K562 (cell line): Measurements from ENCODE around the gene CFAP298. TPM values are rescaled to one million over a fixed set of nuclear protein-coding genes. Genes with fewer than 3 reads are reported as not detected.

ENCODE experiments used
- ATAC-seq: fragments of 200-7000 bp; cut with Tn5 transposase; 3 replicates; pipeline ENCODE4 v1.9.1; 2020; ENCODE audit warnings: moderate library complexity
- BruUV-seq: library from RNA; stranded (reverse); fragments of 400-500 nt; replicated peaks from 2 replicates; lab custom pipeline; 2021; lab: Mats Ljungman, UMichigan
- CTCF ChIA-PET: fragments of 300-600 bp; formaldehyde crosslinking; extraction: SDS; loops from one replicate; lab custom pipeline; 2021; ENCODE audit warnings: low intra/inter-chr PET ratio; lab: Yijun Ruan, JAX
- POLR2A ChIA-PET: fragments of 300-600, 350-650 bp; sonication (Branson Sonifier 250); formaldehyde crosslinking; extraction: SDS; loops from one replicate; lab custom pipeline; 2021; ENCODE audit warnings: antibody characterized with exemption, inconsistent platforms; lab: Yijun Ruan, JAX
- DNase-seq, 4 experiments: peaks; one replicate each; pipeline versions ENCODE4 v3.0.0 to v3.0.0-alpha.2; 2011 to 2018; ENCODE audit warnings: low spot score in 3 of 4, mixed read lengths in 3 of 4; ENCODE audit errors: extremely low read depth in 1 of 4
- FAIRE-seq: peaks from 2 replicates; lab custom pipeline; 2011; peaks lifted over from hg19 to GRCh38; lab: Jason Lieb, UNC
- H2AFZ ChIP-seq: 2 replicates; pipeline ENCODE4 v1.6.0; 2011; ENCODE audit warnings: low read depth, low read length, control low read depth, inconsistent platforms
- H3K27ac ChIP-seq: fragments of 200-600 bp; 3 replicates; pipeline ENCODE4 v1.8.0; 2011; ENCODE audit warnings: low read depth, mild to moderate bottlenecking, control low read depth, inconsistent platforms, low read length, moderate library complexity, mixed read lengths; ENCODE audit errors: extremely low read depth
- H3K27me3 ChIP-seq, 2 experiments: fragments of 300-600 bp in 1 of 2; 2 replicates in 1 of 2; 3 replicates in 1 of 2; pipeline versions ENCODE4 v1.6.0 to v1.8.0; 2011; ENCODE audit warnings: inconsistent platforms in 2 of 2, low read length in 2 of 2, mild to moderate bottlenecking in 1 of 2, mixed read lengths in 1 of 2, moderate library complexity in 1 of 2; ENCODE audit not compliant: control insufficient read depth in 2 of 2, insufficient read depth in 2 of 2
- H3K36me3 ChIP-seq: fragments of 300-600 bp; 3 replicates; pipeline ENCODE4 v1.8.0; 2011; ENCODE audit warnings: mild to moderate bottlenecking, low read length, inconsistent platforms; ENCODE audit not compliant: control insufficient read depth, insufficient read depth
- H3K4me1 ChIP-seq, 2 experiments: fragments of 200-600 bp in 1 of 2; replicated peaks in 1 of 2; 2 replicates in 1 of 2; 3 replicates in 1 of 2; pipeline versions ENCODE4 v1.5.1 to v1.8.0; 2011; ENCODE audit warnings: inconsistent platforms in 2 of 2, low read length in 2 of 2, mild to moderate bottlenecking in 1 of 2, mixed read lengths in 1 of 2, moderate library complexity in 1 of 2; ENCODE audit not compliant: control insufficient read depth in 2 of 2, insufficient read depth in 2 of 2
- H3K4me2 ChIP-seq: 2 replicates; pipeline ENCODE4 v1.6.1; 2011; ENCODE audit warnings: low read length, control low read depth, inconsistent platforms, mixed read lengths; ENCODE audit not compliant: insufficient read depth
- H3K4me3 ChIP-seq: fragments of 200-600 bp; sonication (generic), shearing (Covaris generic); 2 replicates; pipeline ENCODE4 v1.5.1; 2016; ENCODE audit warnings: control low read depth, inconsistent platforms
- H3K79me2 ChIP-seq: fragments of 200-600 bp; 3 replicates; pipeline ENCODE4 v1.8.0; 2011; ENCODE audit warnings: low read length, inconsistent platforms; ENCODE audit not compliant: control insufficient read depth, insufficient read depth
- H3K9ac ChIP-seq, 2 experiments: 2 replicates each; pipeline versions ENCODE4 v1.6.0 to v1.6.1; 2011; ENCODE audit warnings: low read depth in 2 of 2, low read length in 2 of 2, control low read depth in 1 of 2, inconsistent platforms in 1 of 2, mild to moderate bottlenecking in 1 of 2, mixed read lengths in 1 of 2; ENCODE audit not compliant: insufficient read depth in 1 of 2
- H3K9me1 ChIP-seq: one replicate; pipeline ENCODE4 v1.6.0; 2011; ENCODE audit warnings: inconsistent platforms, mild to moderate bottlenecking, low read length, moderate library complexity; ENCODE audit not compliant: control insufficient read depth, insufficient read depth
- H3K9me3 ChIP-seq: replicated peaks from 2 replicates; pipeline ENCODE4 v1.5.1; 2011; ENCODE audit warnings: low read depth, low read length, inconsistent platforms; ENCODE audit not compliant: control insufficient read depth, insufficient read depth
- H4K20me1 ChIP-seq: replicated peaks from 2 replicates; pipeline ENCODE4 v1.6.1; 2011; ENCODE audit warnings: low read length, inconsistent platforms, mixed read lengths; ENCODE audit not compliant: control insufficient read depth, insufficient read depth
- BMI1 ChIP-seq: fragments of 150-350 bp; IDR thresholded peaks from 2 replicates; pipeline ENCODE4 v1.6.1; 2014; ENCODE audit warnings: low read length
- CAMTA2 ChIP-seq: fragments of 250-450 bp; sonication (Bioruptor Pico); conservative IDR thresholded peaks from 2 replicates; pipeline ENCODE4 v1.5.1; 2022
- EP400 ChIP-seq: fragments of 450-650 bp; IDR thresholded peaks from 2 replicates; pipeline ENCODE4 v1.6.1; 2017; ENCODE audit warnings: antibody characterized with exemption, mild to moderate bottlenecking, moderate library complexity
- ETV5 ChIP-seq: sonication (generic); formaldehyde crosslinking; IDR thresholded peaks from 2 replicates; pipeline ENCODE4 v1.4.0; 2020; ENCODE audit warnings: low read depth, mild to moderate bottlenecking, missing genetic modification reagents
- ETV6 ChIP-seq, 3 experiments: fragments of 150-350 bp in 1 of 3; sonication (generic) in 1 of 3; formaldehyde crosslinking in 1 of 3; IDR thresholded peaks; 2 replicates each; pipeline versions ENCODE4 v1.6.1 to v1.8.0; 2014 to 2022; ENCODE audit warnings: borderline replicate concordance in 2 of 3, low read depth in 2 of 3, antibody characterized with exemption in 1 of 3, low read length in 1 of 3, mild to moderate bottlenecking in 1 of 3, missing genetic modification reagents in 1 of 3
- GTF2F1 ChIP-seq: IDR thresholded peaks from 2 replicates; pipeline ENCODE4 v1.6.1; 2011; ENCODE audit warnings: low read depth, low read length, improper control_type of control experiment
- HDAC3 ChIP-seq: fragments of 450-650 bp; IDR thresholded peaks from 2 replicates; pipeline ENCODE4 v1.6.1; 2018; ENCODE audit warnings: borderline replicate concordance, mild to moderate bottlenecking, moderate library complexity; ENCODE audit not compliant: partially characterized antibody
- KHSRP ChIP-seq: fragments of 450-650 bp; IDR thresholded peaks from 2 replicates; pipeline ENCODE4 v1.6.1; 2017
- MXD1 ChIP-seq: fragments of 250-450 bp; sonication (Bioruptor Pico); IDR thresholded peaks from 2 replicates; pipeline ENCODE4 v1.8.0; 2021; ENCODE audit warnings: borderline replicate concordance, mild to moderate bottlenecking, moderate library complexity; ENCODE audit not compliant: poor library complexity, severe bottlenecking
- MYBL2 ChIP-seq, 2 experiments: fragments of 450-650 bp in 1 of 2; sonication (generic) in 1 of 2; formaldehyde crosslinking in 1 of 2; IDR thresholded peaks; 2 replicates each; pipeline versions ENCODE4 v1.6.1 to v1.8.1; 2017 to 2022; ENCODE audit warnings: borderline replicate concordance in 1 of 2, inconsistent platforms in 1 of 2, low read depth in 1 of 2, mild to moderate bottlenecking in 1 of 2, missing genetic modification reagents in 1 of 2, moderate library complexity in 1 of 2
- NELFE ChIP-seq: IDR thresholded peaks from 2 replicates; pipeline ENCODE4 v1.6.1; 2011; ENCODE audit warnings: mild to moderate bottlenecking; ENCODE audit not compliant: insufficient read depth, insufficient read length
- PCBP1 ChIP-seq: fragments of 200-400 bp; formaldehyde crosslinking; IDR thresholded peaks from 2 replicates; pipeline ENCODE4 v1.6.1; 2018; ENCODE audit warnings: mild to moderate bottlenecking, low read depth, low read length; ENCODE audit not compliant: poor library complexity, severe bottlenecking
- RBM17 ChIP-seq: fragments of 200-400 bp; formaldehyde crosslinking; IDR thresholded peaks from 2 replicates; pipeline ENCODE4 v1.6.1; 2017; ENCODE audit warnings: low read depth, mild to moderate bottlenecking, low read length, borderline replicate concordance
- SIN3A ChIP-seq, 2 experiments: fragments of 150-350 bp in 1 of 2; IDR thresholded peaks; 2 replicates each; pipeline ENCODE4 v1.6.1; 2011 to 2016; ENCODE audit warnings: borderline replicate concordance in 2 of 2, low read depth in 2 of 2, low read length in 2 of 2, mild to moderate bottlenecking in 2 of 2, moderate library complexity in 2 of 2; ENCODE audit not compliant: control insufficient read depth in 1 of 2
- SMARCE1 ChIP-seq: fragments of 450-650 bp; IDR thresholded peaks from 2 replicates; pipeline ENCODE4 v1.7.1; 2016; ENCODE audit warnings: mild to moderate bottlenecking
- STAT5B ChIP-seq: fragments of 250-450 bp; sonication (Bioruptor Pico); IDR thresholded peaks from 2 replicates; pipeline ENCODE4 v1.8.0; 2021; ENCODE audit warnings: mild to moderate bottlenecking, inconsistent platforms
- TEAD2 ChIP-seq: fragments of 450-650 bp; IDR thresholded peaks from 2 replicates; pipeline ENCODE4 v1.6.1; 2016; ENCODE audit warnings: missing genetic modification characterization, control low read depth, missing compliant biosample characterization
- U2AF2 ChIP-seq: fragments of 200-400 bp; formaldehyde crosslinking; optimal IDR thresholded peaks from 2 replicates; pipeline ENCODE3; 2017; ENCODE audit warnings: low read depth, mild to moderate bottlenecking, low read length
- ZBTB7A ChIP-seq: IDR thresholded peaks from 2 replicates; pipeline ENCODE4 v1.6.1; 2011; ENCODE audit warnings: low read depth, mild to moderate bottlenecking, low read length, moderate library complexity, borderline replicate concordance; ENCODE audit not compliant: control insufficient read depth
- ZNF140 ChIP-seq: fragments of 250-450 bp; sonication (Bioruptor Pico); IDR thresholded peaks from 2 replicates; pipeline ENCODE4 v1.8.0; 2021; ENCODE audit warnings: moderate library complexity, mild to moderate bottlenecking, inconsistent platforms
- ZNF41 ChIP-seq: fragments of 250-450 bp; sonication (Bioruptor Pico); conservative IDR thresholded peaks from 2 replicates; pipeline ENCODE4 v1.4.0; 2020; ENCODE audit warnings: mild to moderate bottlenecking
- WGBS: fragments of 100-300 bp; shearing (Covaris generic); methylation state at CpG from one replicate; pipeline ENCODE4 v1.1.6; 2016; ENCODE audit warnings: low coverage, mixed read lengths; ENCODE audit not compliant: insufficient coverage; ENCODE audit errors: missing lambda C conversion rate; 5-methylcytosine and 5-hydroxymethylcytosine counted together
- in situ Hi-C: fragments of 300-500 bp; cut with MboI; formaldehyde crosslinking; loops from 4 replicates; pipeline ENCODE4 v1.15.0; 2018; ENCODE audit warnings: inconsistent platforms, mixed read lengths
- intact Hi-C: fragments of 100-400 bp; cut with micrococcal nuclease; formaldehyde crosslinking; loops from 2 replicates; pipeline ENCODE4 v1.14.2; 2022
- polyA plus RNA-seq, 8 experiments: library from polyadenylated mRNA; depleted of rRNA in 4 of 8; stranded (reverse) in 5 of 8; unstranded in 3 of 8; fragments of >200 nt; fragmentation: Nextera tagmentation in 2 of 8; fragmentation: Illumina TruSeq in 1 of 8; extraction: Ambion mirVana in 2 of 8; extraction: Trizol in 1 of 8; gene quantifications; 2 replicates each; pipeline versions ENCODE4 v1.2.1 to v1.2.3, GENCODE V29; 2011 to 2014; ENCODE audit warnings: inconsistent platforms in 1 of 8, missing spikeins in 1 of 8
- total RNA-seq, 7 experiments: library from RNA; depleted of rRNA in 6 of 7; stranded (reverse); fragments of >200 nt in 6 of 7; fragmentation: Illumina TruSeq in 2 of 7; extraction: Trizol in 2 of 7; gene quantifications; 2 replicates each; pipeline versions ENCODE4 v1.2.1 to v1.2.3, GENCODE V29; 2011 to 2021; ENCODE audit warnings: low replicate concordance in 1 of 7
- TF ChIP-seq, protein P1 (sequence below): sonication (generic); formaldehyde crosslinking; IDR thresholded peaks from 2 replicates; pipeline ENCODE4 v1.8.0; 2022; ENCODE audit warnings: missing genetic modification reagents, mild to moderate bottlenecking, borderline replicate concordance

CFAP298 gene
- total and polyA plus RNA-seq, 9 of the 15 experiments (the other 6 are each of a cell fraction or from before 2014, with no cell fraction given) = 31.4 to 178 (median 89.7) TPM

DNA sequence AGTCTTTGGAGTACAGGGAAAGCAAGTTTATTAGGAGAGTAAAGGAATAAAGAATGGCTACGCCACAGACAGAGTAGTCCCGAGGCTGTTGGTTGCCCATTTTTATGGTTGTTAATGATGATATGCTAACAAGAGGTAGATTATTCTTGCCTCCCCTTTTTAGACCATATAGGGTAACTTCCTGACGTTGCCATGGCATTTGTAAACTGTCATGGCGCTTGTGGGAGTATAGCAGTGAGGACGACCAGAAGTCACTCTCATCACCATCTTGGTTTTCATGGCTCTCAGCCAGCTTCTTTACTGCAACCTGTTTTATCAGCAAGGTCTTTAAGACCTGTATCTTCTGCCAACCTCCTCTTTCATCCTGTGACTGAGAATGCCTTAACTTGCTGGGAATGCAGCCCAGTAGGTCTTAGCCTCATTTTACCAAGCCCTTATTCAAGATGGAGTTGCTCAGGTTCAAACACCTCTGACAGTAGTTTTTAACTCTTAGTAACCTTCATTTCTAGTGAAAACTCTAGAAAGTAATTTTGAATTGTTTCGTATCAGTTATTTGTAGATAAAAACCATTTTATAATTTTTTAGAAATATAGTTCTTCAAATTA lies 53.1 kb downstream of the CFAP298 start:
- DNase-seq = peak in 1 of 4 experiments; percentile 52
- ATAC-seq = no peak
- BruUV-seq = no TSS peak
- Histone ChIP-seq H3K9me3 (no peaks in the 10 kb centered on the region), H3K36me3 (no peaks in the 10 kb centered on the region), H2AFZ (peak overlapping the region; percentile 36; the same call in 1 of the 2 replicates), H4K20me1 (no peaks in the 10 kb centered on the region), H3K79me2 (no peaks in the 10 kb centered on the region), H3K9ac (no peak overlapping the region), H3K4me2 (no peak overlapping the region; the same call in 1 of the 2 replicates), H3K27ac (no peak overlapping the region), H3K4me3 (no peak overlapping the region), H3K27me3 (no peaks in the 10 kb centered on the region), H3K4me1 (peaks cover 3 to 11% of the 10 kb centered on the region in 2 experiments; a peak in 4 of 5 replicates), H3K9me1 (no peaks in the 10 kb centered on the region)
- ChIA-PET CTCF (no interaction called here), POLR2A (no interaction called here)
- WGBS = 44% methylated on average over 6 of the region's 6 CpGs
- in situ Hi-C loops (no loop called here), intact Hi-C loops (no loop called here)
- no peak for FAIRE-seq
- no peak for TF ChIP-seq MYBL2 (IDR thresholded peaks at IDR 0.05; ENCODE audit: low read depth)
- no peak for TF ChIP-seq MYBL2 (CRISPR knock-in tag; IDR thresholded peaks at IDR 0.05; ENCODE audit: borderline replicate concordance)
- TF ChIP-seq ZBTB7A = no peak
- no peak for TF ChIP-seq PCBP1
- no peak for TF ChIP-seq SMARCE1
- TF ChIP-seq, protein P1, sequence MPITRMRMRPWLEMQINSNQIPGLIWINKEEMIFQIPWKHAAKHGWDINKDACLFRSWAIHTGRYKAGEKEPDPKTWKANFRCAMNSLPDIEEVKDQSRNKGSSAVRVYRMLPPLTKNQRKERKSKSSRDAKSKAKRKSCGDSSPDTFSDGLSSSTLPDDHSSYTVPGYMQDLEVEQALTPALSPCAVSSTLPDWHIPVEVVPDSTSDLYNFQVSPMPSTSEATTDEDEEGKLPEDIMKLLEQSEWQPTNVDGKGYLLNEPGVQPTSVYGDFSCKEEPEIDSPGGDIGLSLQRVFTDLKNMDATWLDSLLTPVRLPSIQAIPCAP (CRISPR knock-in tag) = no peak
- no peak for TF ChIP-seq KHSRP
- TF ChIP-seq HDAC3 = no peak
- no peak for TF ChIP-seq EP400
- TF ChIP-seq RBM17 = no peak
- no peak for TF ChIP-seq ETV6 (IDR thresholded peaks at IDR 0.05; ENCODE audit: borderline replicate concordance in 1 of 2, low read depth in 2 of 2, low read length in 1 of 2)
- TF ChIP-seq ETV6 (CRISPR knock-in tag; IDR thresholded peaks at IDR 0.05; ENCODE audit: borderline replicate concordance) = no peak
- TF ChIP-seq TEAD2 (tag) = no peak
- no peak for TF ChIP-seq ZNF140 (CRISPR knock-in tag)
- TF ChIP-seq U2AF2 = no peak
- no peak for TF ChIP-seq NELFE
- TF ChIP-seq CAMTA2 (CRISPR knock-in tag) = no peak
- TF ChIP-seq GTF2F1 = no peak
- TF ChIP-seq BMI1 = 0 out of 2 replicates have a peak, but pooled peaks have one; percentile 53
- no peak for TF ChIP-seq ETV5
- no peak for TF ChIP-seq MXD1 (CRISPR knock-in tag)
- no peak for TF ChIP-seq ZNF41 (CRISPR knock-in tag)
- no peak for TF ChIP-seq SIN3A (IDR thresholded peaks at IDR 0.05; ENCODE audit: borderline replicate concordance in 2 of 2, control insufficient read depth in 1 of 2, low read depth in 2 of 2, low read length in 2 of 2)
- no peak for TF ChIP-seq STAT5B (CRISPR knock-in tag)
